GM10248 (cell line): ENCODE data around the gene RIC8B.
A peak's percentile ranks its signal among the peaks of the same experiment; 100 is the strongest.

Source experiments
- CTCF ChIA-PET: fragments of 300-600 bp; sonication (Branson Sonifier 250); formaldehyde crosslinking; extraction: SDS; loops from one replicate; lab custom pipeline; 2021; ENCODE audit warnings: antibody characterized with exemption; lab: Yijun Ruan, JAX
- POLR2A ChIA-PET: fragments of 350-650 bp; sonication (Branson Sonifier 250); formaldehyde crosslinking; extraction: SDS; loops from one replicate; lab custom pipeline; 2020; ENCODE audit warnings: antibody characterized with exemption; lab: Yijun Ruan, JAX
- DNase-seq: peaks from one replicate; pipeline ENCODE4 v3.0.0; 2012; ENCODE audit errors: extremely low spot score
- CTCF ChIP-seq: IDR thresholded peaks from 2 replicates; pipeline ENCODE4 v1.5.1; 2012; ENCODE audit warnings: mild to moderate bottlenecking, low read depth; ENCODE audit errors: extremely low read depth, missing control alignments, control extremely low read depth

Gene RIC8B

GRCh38 chr12:106839333-106839732 lies 64.9 kb downstream of the RIC8B start:
- POLR2A ChIA-PET, result no interaction called here
- CTCF ChIA-PET, result interaction anchor here (0.7 kb wide), 1 partner anchor 39 kb away, joined by 3 read pairs; no protein-coding TSS in a partner anchor
- TF ChIP-seq CTCF, result no peak
- DNase-seq, result no peak

GRCh38 chr12:106840243-106840642 lies 65.8 kb downstream of the RIC8B start:
- ChIA-PET CTCF (interaction anchor here (0.7 to 4.0 kb wide), 9 partner anchors 8 to 483 kb away, joined by 3 to 30 read pairs (median 4); partner anchors contain the start of gene POLR3B), POLR2A (no interaction called here)
- no peak for DNase-seq
- no peak for TF ChIP-seq CTCF

- peak; percentile 50 for DNase-seq
- peak; percentile 64 for TF ChIP-seq CTCF
- CTCF ChIA-PET, result interaction anchor here (0.6 to 4.0 kb wide), 23 partner anchors 8 to 614 kb away, joined by 3 to 30 read pairs (median 5); partner anchors contain the start of gene POLR3B
- POLR2A ChIA-PET, result no interaction called here
Measured at GRCh38 chr12:106841510-106842302, 67.2 kb downstream of the RIC8B start.

- ChIA-PET POLR2A (no interaction called here), CTCF (no interaction called here)
- no peak for TF ChIP-seq CTCF
- no peak for DNase-seq
Measured at GRCh38 chr12:106845902-106846301, 71.4 kb downstream of the RIC8B start.

- no peak for DNase-seq
- POLR2A ChIA-PET, result no interaction called here
- no peak for TF ChIP-seq CTCF
- CTCF ChIA-PET, result no interaction called here
Measured at GRCh38 chr12:106847861-106848260, 73.4 kb downstream of the RIC8B start.

- no peak for TF ChIP-seq CTCF
- DNase-seq, result no peak
- POLR2A ChIA-PET, result no interaction called here
- CTCF ChIA-PET, result interaction anchor here (1.0 to 1.3 kb wide), 2 partner anchors 10 to 11 kb away, joined by 3 to 6 read pairs; no protein-coding TSS in a partner anchor
Measured at GRCh38 chr12:106851306-106851705, 76.8 kb downstream of the RIC8B start.
